Measurements from ENCODE around the gene STAT3. TPM values are rescaled to one million over a fixed set of nuclear protein-coding genes. Genes with fewer than 3 reads are reported as not detected.

STAT3 gene
- total and polyA plus RNA-seq, 9 of the 15 experiments (the other 6 are each of a cell fraction or from before 2014, with no cell fraction given): 90.0 to 179 (median 114) TPM

- TF ChIP-seq GATAD2A (IDR thresholded peaks at IDR 0.05) (0 out of 2 replicates have a peak, but pooled peaks have one; percentile 59), POLR2AphosphoS2 (IDR thresholded peaks at IDR 0.05; ENCODE audit: low read length) (peak; percentile 95), SMARCA4 (IDR thresholded peaks at IDR 0.05) (peak; percentile 35; the same call in 1 of the 2 replicates), RNF2 (IDR thresholded peaks at IDR 0.05) (peak; percentile 95), E2F3 (CRISPR knock-in tag; IDR thresholded peaks at IDR 0.05) (peak; percentile 60; the same call in 1 of the 2 replicates), BRD4 (IDR thresholded peaks at IDR 0.05) (peak; percentile 34; the same call in 1 of the 2 replicates), FOXA1 (IDR thresholded peaks at IDR 0.05; ENCODE audit: borderline replicate concordance) (no peak), ZNF518B (CRISPR knock-in tag; IDR thresholded peaks at IDR 0.05) (no peak), RBFOX2 (IDR thresholded peaks at IDR 0.05; ENCODE audit: low read depth, low read length) (peak; percentile 68), SRSF1 (IDR thresholded peaks at IDR 0.05; ENCODE audit: low read depth, low read length) (no peak), BRD9 (IDR thresholded peaks at IDR 0.05; ENCODE audit: low read depth, partially characterized antibody) (peak; percentile 52), BCLAF1 (IDR thresholded peaks at IDR 0.05; ENCODE audit: borderline replicate concordance in 1 of 2, control insufficient read depth in 1 of 2, low read depth in 2 of 2, low read length in 1 of 2) (0 out of 4 replicates have a peak, but pooled peaks of 1 of the 2 experiments have one; percentile 61), DPF2 (IDR thresholded peaks at IDR 0.05) (peak; percentile 54), ERF (CRISPR knock-in tag; IDR thresholded peaks at IDR 0.05) (no peak; the same call in none of the 2 replicates), ZNF589 (CRISPR knock-in tag; IDR thresholded peaks at IDR 0.05; ENCODE audit: low read depth) (peak; percentile 75; the same call in 1 of the 2 replicates)
- TF ChIP-seq, protein P1, sequence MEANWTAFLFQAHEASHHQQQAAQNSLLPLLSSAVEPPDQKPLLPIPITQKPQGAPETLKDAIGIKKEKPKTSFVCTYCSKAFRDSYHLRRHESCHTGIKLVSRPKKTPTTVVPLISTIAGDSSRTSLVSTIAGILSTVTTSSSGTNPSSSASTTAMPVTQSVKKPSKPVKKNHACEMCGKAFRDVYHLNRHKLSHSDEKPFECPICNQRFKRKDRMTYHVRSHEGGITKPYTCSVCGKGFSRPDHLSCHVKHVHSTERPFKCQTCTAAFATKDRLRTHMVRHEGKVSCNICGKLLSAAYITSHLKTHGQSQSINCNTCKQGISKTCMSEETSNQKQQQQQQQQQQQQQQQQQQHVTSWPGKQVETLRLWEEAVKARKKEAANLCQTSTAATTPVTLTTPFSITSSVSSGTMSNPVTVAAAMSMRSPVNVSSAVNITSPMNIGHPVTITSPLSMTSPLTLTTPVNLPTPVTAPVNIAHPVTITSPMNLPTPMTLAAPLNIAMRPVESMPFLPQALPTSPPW (CRISPR knock-in tag; IDR thresholded peaks at IDR 0.05): peak; percentile 41
These were observed 72.7 kb downstream of the STAT3 start (continued) for GRCh38 chr17:42315402-42316156.
